Tibial nerve (tissue), 4 donors: ENCODE data around the gene CABLES1. TPM values are rescaled to one million over a fixed set of nuclear protein-coding genes. Genes with fewer than 3 reads are reported as not detected.

Experiments used
- DNase-seq, 2 donors: peaks; one replicate each; pipeline ENCODE4 v3.0.0-alpha.2; 2019; ENCODE audit warnings: low spot score in 2 of 2
- H3K27ac ChIP-seq, 4 donors: fragments of 200-600 bp; sonication (generic) in 3 of 4; one replicate each; pipeline ENCODE4 v1.5.1; 2017 to 2019; ENCODE audit warnings: mild to moderate bottlenecking in 1 of 4
- H3K27me3 ChIP-seq, 2 donors: fragments of 200-600 bp; sonication (generic) in 1 of 2; one replicate each; pipeline versions ENCODE4 v1.5.1 to v1.6.0; 2017 to 2019
- H3K36me3 ChIP-seq, 3 donors: fragments of 200-600 bp; sonication (generic); one replicate each; pipeline ENCODE4 v1.5.1; 2018 to 2019
- H3K4me1 ChIP-seq, 4 donors: fragments of 200-600 bp; sonication (generic) in 3 of 4; one replicate each; pipeline ENCODE4 v1.5.1; 2017 to 2019
- H3K4me3 ChIP-seq, 4 donors: fragments of 200-600 bp; sonication (generic) in 3 of 4; one replicate each; pipeline ENCODE4 v1.5.1; 2017 to 2019; ENCODE audit warnings: mild to moderate bottlenecking in 1 of 4, moderate library complexity in 1 of 4
- H3K9me3 ChIP-seq, 4 donors: fragments of 200-600 bp; sonication (generic) in 3 of 4; one replicate each; pipeline ENCODE4 v1.5.1; 2017 to 2019
- EP300 ChIP-seq, 2 donors: sonication (generic); formaldehyde crosslinking; IDR thresholded peaks; one replicate each; pipeline ENCODE4 v1.6.1; 2017; ENCODE audit warnings: antibody characterized with exemption in 2 of 2, mild to moderate bottlenecking in 1 of 2
- POLR2A ChIP-seq, 2 donors: fragments of 450-650 bp; IDR thresholded peaks; one replicate each; pipeline ENCODE4 v1.6.1; 2017; ENCODE audit warnings: antibody characterized with exemption in 2 of 2, mild to moderate bottlenecking in 2 of 2, moderate library complexity in 2 of 2
- WGBS, 2 donors: methylation state at CpG; one replicate each; pipeline ENCODE4 v1.1.5; 2018; 5-methylcytosine and 5-hydroxymethylcytosine counted together
- total RNA-seq, 4 donors: library from RNA; depleted of rRNA; stranded (reverse); fragments of >200 nt; gene quantifications; one replicate each; pipeline ENCODE4 v1.1.0, GENCODE V29; 2016
- TF ChIP-seq, protein P1 (sequence below), 5 experiments: fragments of 200-600 bp in 3 of 5; fragments of 450-650 bp in 2 of 5; sonication (generic) in 3 of 5; IDR thresholded peaks; one replicate each; pipeline ENCODE4 v1.5.1; 2016 to 2019; ENCODE audit warnings: antibody characterized with exemption in 5 of 5, mild to moderate bottlenecking in 3 of 5, moderate library complexity in 2 of 5

CABLES1 gene
- total RNA-seq, 4 donors from 2014 or later, result 17.3 to 32.1 (median 21.2) TPM

DNA sequence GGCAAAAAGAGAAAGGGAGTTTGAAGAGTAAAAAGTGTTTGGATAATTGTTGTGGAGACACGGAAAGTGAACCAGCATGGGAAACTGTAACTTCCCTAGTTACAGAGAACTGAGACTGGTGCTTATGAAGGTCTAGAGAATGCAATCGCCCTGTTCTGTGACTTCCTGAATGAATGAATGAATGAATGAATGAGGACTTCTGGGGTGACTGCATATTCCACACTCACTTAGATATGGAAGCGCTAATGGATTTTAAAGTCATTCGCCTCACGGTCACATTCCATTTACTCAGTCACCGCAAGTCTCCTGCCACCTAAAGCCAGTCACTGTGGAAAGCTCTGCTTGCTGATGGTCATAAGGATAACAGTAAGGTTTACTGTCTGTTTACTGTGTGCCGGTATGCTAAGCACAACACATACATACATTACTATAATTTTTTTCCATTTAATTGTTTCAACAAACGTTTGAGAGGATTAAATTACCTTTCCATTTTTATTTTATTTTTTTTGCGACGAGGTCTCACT, 138.2 kb downstream of the CABLES1 start:
- H3K27me3 ChIP-seq, result no peaks in the 10 kb centered on the region
- H3K4me1 ChIP-seq, result peaks cover 0 to 17% (median 0%) of the 10 kb centered on the region in 4 donors
- 84 to 87% methylated on average over 10 of the region's 10 CpGs for WGBS, 2 donors
- no peak overlapping the region for H3K27ac ChIP-seq
- H3K4me3 ChIP-seq, result no peak overlapping the region
- TF ChIP-seq EP300 (IDR thresholded peaks at IDR 0.05), result no peak
- TF ChIP-seq POLR2A (IDR thresholded peaks at IDR 0.05), result no peak
- TF ChIP-seq, protein P1, sequence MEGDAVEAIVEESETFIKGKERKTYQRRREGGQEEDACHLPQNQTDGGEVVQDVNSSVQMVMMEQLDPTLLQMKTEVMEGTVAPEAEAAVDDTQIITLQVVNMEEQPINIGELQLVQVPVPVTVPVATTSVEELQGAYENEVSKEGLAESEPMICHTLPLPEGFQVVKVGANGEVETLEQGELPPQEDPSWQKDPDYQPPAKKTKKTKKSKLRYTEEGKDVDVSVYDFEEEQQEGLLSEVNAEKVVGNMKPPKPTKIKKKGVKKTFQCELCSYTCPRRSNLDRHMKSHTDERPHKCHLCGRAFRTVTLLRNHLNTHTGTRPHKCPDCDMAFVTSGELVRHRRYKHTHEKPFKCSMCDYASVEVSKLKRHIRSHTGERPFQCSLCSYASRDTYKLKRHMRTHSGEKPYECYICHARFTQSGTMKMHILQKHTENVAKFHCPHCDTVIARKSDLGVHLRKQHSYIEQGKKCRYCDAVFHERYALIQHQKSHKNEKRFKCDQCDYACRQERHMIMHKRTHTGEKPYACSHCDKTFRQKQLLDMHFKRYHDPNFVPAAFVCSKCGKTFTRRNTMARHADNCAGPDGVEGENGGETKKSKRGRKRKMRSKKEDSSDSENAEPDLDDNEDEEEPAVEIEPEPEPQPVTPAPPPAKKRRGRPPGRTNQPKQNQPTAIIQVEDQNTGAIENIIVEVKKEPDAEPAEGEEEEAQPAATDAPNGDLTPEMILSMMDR (IDR thresholded peaks at IDR 0.05), result no peak
- no peak for DNase-seq
- peaks cover 0 to 23% (median 1%) of the 10 kb centered on the region in 4 donors for H3K9me3 ChIP-seq
- H3K36me3 ChIP-seq, result peaks cover 0 to 20% (median 0%) of the 10 kb centered on the region in 3 donors

DNA sequence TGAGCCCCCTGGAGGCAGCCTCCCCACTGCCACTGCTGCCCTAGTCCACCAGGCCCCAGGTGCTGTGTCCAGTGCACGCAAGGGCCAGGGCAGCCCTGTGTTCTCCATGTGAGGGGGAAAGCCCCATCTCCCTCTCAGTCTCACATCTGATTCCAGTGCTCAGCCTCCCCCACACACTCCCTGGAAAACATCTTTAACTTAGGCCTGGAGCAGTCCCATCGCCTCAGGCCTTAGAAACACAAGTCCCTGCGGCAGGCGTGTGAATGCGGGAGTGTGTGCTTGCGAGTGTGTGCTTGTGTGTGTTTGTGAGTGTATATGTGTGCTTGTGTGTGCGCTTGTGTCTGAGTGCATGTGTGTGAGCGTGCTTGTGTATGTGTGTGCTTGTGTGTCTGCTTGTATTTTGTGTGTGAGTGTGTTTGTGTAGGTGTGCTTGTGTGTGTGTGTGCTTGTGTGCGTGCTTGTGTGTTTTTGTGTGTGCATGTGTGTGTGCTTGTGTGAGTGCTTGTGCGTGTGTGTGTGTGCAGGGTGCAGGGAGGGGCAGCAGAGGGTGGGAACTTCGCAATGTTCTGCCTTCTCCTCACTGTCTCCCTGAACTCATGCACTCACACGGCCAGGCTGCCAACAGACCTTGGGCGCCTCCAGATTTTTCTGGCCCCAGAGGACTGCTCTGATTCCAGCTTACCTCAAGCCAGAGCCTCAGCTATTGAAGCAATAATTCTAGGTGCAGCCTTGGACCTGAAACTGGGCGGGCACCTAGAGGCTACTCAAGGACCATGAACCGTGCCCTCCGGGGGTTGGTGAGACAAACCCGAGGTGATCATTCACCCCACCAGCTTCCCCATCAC, 139.6 kb downstream of the CABLES1 start:
- no peak for DNase-seq
- peaks cover 0 to 19% (median 0%) of the 10 kb centered on the region in 3 donors for H3K36me3 ChIP-seq
- 80 to 82% methylated on average over 17 of the region's 17 CpGs for WGBS, 2 donors

DNA sequence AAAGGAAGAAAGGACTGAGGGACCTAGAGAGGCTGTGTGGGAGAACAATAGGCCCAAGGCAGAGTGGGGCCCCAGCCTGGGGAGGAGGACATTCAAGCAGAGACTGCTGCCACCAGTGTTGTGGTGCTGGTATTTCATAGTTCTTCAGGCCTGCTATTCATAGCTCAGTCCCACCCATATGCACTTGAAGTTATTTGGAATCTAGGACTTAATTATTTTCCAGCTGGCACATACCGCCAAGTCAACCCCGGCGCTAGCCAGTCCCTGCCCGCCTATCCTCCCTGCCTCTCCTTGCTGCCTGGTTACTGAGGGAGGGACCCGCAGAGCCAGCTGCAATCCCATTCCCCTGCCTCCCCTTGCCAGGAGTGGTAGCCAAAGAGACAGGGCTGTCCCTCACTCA, 141.2 kb downstream of the CABLES1 start:
- Histone ChIP-seq H3K4me1 (peaks cover 0 to 17% (median 0%) of the 10 kb centered on the region in 4 donors), H3K27ac (no peak overlapping the region), H3K27me3 (no peaks in the 10 kb centered on the region), H3K36me3 (peaks cover 0 to 12% (median 0%) of the 10 kb centered on the region in 3 donors), H3K4me3 (no peak overlapping the region), H3K9me3 (peaks cover 0 to 9% (median 1%) of the 10 kb centered on the region in 4 donors)
- 56 to 70% methylated on average over 5 of the region's 5 CpGs for WGBS, 2 donors
- no peak for DNase-seq
- no peak for TF ChIP-seq EP300 (IDR thresholded peaks at IDR 0.05)
- TF ChIP-seq, protein P1 (IDR thresholded peaks at IDR 0.05), result no peak
- TF ChIP-seq POLR2A (IDR thresholded peaks at IDR 0.05), result no peak

More for the DNA sequence above, 139.6 kb downstream of the CABLES1 start:
- Histone ChIP-seq H3K27ac (no peak overlapping the region), H3K4me1 (peaks cover 0 to 17% (median 0%) of the 10 kb centered on the region in 4 donors), H3K9me3 (peaks cover 0 to 17% (median 1%) of the 10 kb centered on the region in 4 donors), H3K4me3 (no peak overlapping the region), H3K27me3 (no peaks in the 10 kb centered on the region)
- TF ChIP-seq, protein P1 (IDR thresholded peaks at IDR 0.05), result no peak
- TF ChIP-seq POLR2A (IDR thresholded peaks at IDR 0.05) (no peak), EP300 (IDR thresholded peaks at IDR 0.05) (no peak)

DNA sequence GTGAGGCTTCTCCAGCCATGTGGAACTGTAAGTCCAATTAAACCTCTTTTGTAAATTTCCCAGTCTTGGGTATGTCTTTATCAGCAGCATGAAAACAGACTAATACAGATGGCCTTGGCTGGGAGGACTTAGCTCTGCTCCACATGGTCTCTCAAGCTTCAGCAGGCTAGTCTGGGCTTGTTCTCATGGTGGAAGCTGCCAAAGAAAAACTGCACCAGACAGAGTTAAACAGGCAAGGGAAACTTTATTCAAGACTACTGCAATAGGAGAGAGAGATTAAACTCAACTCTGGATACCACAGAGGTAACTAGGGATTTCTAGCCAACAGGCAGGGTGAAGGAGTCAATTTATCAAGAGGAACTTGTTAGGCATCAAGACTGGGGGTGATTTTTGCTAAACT, 142.1 kb downstream of the CABLES1 start:
- Histone ChIP-seq H3K27ac (no peak overlapping the region), H3K4me3 (no peak overlapping the region), H3K36me3 (peaks cover 0 to 12% (median 0%) of the 10 kb centered on the region in 3 donors), H3K4me1 (peaks cover 0 to 17% (median 0%) of the 10 kb centered on the region in 4 donors), H3K27me3 (no peaks in the 10 kb centered on the region), H3K9me3 (peaks cover 0 to 9% (median 1%) of the 10 kb centered on the region in 4 donors)
- DNase-seq, result no peak
- TF ChIP-seq POLR2A (IDR thresholded peaks at IDR 0.05), result no peak
- no peak for TF ChIP-seq EP300 (IDR thresholded peaks at IDR 0.05)
- TF ChIP-seq, protein P1 (IDR thresholded peaks at IDR 0.05), result no peak

DNA sequence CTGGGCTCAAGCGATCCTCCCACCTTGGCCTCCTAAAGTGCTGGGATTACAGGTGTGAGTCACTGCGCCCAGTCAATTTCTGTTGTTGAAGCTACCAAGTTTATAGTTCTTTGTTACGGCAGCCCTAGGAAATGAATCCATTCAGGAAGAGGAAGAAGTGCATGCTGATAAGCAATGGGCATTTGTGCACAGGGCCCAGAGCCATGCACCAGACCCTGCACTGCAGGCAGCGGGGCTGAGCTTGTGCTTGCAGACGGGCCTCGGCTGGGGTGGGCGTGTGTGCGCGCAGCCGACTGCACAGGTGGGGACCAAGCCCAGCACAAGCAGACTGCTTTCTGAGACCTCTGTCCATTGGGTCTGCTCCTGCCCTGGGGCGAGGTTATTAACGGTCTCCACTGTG, 144.6 kb downstream of the CABLES1 start:
- Histone ChIP-seq H3K27me3 (no peaks in the 10 kb centered on the region), H3K4me3 (no peak overlapping the region), H3K4me1 (peaks cover 0 to 14% (median 0%) of the 10 kb centered on the region in 4 donors), H3K36me3 (peaks cover 0 to 12% (median 0%) of the 10 kb centered on the region in 3 donors), H3K27ac (no peak overlapping the region), H3K9me3 (peaks cover 0 to 9% (median 1%) of the 10 kb centered on the region in 4 donors)
- DNase-seq, result no peak
- TF ChIP-seq, protein P1 (IDR thresholded peaks at IDR 0.05), result no peak
- 86 to 92% methylated on average over 11 of the region's 12 CpGs for WGBS, 2 donors
